ENCODE measurements around the gene NEUROD2.

Gene NEUROD2

DNA sequence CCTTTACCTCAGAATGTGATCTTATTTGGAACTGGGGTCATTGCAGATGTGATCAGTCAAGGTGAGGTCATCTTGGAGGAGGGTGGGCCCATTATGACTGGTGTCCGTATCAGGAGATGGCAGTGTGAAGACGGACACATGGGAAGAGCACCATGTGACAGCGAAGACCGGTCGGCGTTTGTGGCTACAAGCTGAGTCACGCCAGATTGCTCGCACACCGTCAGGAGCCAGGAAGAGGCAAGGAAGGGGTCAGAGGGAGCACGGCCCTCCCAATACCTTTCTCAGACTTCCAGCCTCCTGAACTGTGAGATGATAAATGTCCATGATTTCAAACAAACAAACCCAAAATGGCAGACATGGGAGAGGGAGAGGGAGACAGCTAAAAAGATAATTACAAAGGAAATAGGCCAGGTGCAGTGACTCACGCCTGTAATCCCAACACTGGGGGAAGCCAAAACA lies 42.4 kb upstream of the NEUROD2 start:
- TF ChIP-seq, protein P1, sequence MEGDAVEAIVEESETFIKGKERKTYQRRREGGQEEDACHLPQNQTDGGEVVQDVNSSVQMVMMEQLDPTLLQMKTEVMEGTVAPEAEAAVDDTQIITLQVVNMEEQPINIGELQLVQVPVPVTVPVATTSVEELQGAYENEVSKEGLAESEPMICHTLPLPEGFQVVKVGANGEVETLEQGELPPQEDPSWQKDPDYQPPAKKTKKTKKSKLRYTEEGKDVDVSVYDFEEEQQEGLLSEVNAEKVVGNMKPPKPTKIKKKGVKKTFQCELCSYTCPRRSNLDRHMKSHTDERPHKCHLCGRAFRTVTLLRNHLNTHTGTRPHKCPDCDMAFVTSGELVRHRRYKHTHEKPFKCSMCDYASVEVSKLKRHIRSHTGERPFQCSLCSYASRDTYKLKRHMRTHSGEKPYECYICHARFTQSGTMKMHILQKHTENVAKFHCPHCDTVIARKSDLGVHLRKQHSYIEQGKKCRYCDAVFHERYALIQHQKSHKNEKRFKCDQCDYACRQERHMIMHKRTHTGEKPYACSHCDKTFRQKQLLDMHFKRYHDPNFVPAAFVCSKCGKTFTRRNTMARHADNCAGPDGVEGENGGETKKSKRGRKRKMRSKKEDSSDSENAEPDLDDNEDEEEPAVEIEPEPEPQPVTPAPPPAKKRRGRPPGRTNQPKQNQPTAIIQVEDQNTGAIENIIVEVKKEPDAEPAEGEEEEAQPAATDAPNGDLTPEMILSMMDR (IDR thresholded peaks at IDR 0.05; ENCODE audit: low read depth, low read length, missing control alignments) = no peak
- no peak for DNase-seq (ENCODE audit: low read depth)
- H3K4me3 ChIP-seq (ENCODE audit: low read depth, low read length) = no peak overlapping the region

DNA sequence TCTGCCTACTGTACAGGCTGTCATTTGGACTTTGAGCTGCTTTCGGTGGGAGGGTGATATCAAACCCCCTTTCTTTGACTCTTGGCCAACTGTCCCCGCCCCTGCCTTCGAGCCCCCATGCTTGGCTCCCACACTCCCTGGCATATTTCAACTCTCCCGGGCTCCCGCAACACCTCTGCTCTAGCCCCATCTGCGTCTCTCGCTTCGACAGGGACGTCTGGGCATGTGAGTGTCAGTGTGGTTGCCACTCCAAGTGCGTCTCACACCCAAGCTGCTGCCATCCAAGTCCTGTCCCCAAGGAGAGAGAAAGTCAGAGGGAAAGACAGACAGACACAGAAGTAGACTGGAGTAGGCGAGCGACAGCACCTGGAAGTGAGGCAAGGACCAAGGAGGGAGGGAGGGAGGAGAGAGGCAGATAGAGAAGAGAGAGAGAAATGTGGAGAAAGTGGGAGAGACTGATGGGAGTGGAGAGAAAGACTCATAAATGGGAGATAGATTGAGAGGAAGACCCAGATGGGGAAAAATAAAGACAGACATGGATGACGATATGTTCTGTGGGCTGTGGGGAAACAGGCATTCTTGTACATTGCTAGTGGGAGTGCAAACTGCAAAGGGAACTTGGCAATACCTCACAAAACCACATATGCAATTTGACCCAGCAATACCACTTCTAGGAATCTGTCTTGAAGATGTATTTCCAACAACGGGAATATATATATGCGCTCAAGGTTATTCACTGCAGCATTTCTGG lies 41.1 kb upstream of the NEUROD2 start:
- DNase-seq (ENCODE audit: low read depth) = no peak
- TF ChIP-seq, protein P1 (IDR thresholded peaks at IDR 0.05; ENCODE audit: low read depth, low read length, missing control alignments) = no peak
- H3K4me3 ChIP-seq (ENCODE audit: low read depth, low read length) = no peak overlapping the region

DNA sequence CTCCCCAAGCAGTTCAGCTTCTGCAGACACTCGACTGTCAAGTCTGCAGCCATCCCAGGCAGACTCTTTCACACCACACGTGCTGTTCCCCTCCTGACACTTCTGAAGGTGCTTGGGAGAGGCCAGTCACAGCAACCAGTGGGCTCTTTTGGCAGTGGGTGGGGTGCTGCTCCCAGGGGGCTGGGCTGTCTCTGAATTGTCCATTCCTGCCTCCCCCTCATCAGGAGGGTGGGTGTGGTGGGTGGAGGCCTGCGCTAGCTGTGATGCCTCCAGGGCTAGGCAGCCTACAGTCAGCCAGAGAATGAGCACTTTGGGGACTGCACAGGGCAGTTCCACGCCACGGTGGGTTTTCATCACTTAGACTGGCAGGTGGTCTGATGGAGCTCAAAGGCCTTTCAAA lies 39.5 kb upstream of the NEUROD2 start:
- no peak for DNase-seq (ENCODE audit: low read depth)
- TF ChIP-seq, protein P1 (IDR thresholded peaks at IDR 0.05; ENCODE audit: low read depth, low read length, missing control alignments) = no peak
- no peak overlapping the region for H3K4me3 ChIP-seq (ENCODE audit: low read depth, low read length)

DNA sequence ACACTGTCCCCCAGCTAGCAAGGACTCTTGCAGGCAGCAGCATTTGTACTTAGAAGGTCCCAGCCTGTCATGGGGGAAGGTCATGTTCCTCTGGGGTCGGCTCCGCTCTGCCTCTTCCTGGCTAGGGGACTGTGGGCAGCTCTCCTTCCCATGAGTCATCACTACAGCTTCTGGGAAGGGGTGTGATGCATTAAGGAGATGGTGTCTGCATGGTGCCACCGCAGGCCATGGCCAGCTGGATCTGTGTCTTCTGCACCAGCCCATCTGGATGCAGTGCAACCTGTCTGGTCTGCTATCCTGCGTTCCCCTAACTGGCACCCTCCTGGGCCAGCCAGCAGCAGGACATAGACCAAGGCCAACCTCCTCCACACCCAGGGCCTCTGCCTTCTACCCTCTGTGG lies 35.6 kb upstream of the NEUROD2 start:
- TF ChIP-seq, protein P1 (IDR thresholded peaks at IDR 0.05; ENCODE audit: low read depth, low read length, missing control alignments) = no peak
- no peak for DNase-seq (ENCODE audit: low read depth)
- H3K4me3 ChIP-seq (ENCODE audit: low read depth, low read length) = no peak overlapping the region

DNA sequence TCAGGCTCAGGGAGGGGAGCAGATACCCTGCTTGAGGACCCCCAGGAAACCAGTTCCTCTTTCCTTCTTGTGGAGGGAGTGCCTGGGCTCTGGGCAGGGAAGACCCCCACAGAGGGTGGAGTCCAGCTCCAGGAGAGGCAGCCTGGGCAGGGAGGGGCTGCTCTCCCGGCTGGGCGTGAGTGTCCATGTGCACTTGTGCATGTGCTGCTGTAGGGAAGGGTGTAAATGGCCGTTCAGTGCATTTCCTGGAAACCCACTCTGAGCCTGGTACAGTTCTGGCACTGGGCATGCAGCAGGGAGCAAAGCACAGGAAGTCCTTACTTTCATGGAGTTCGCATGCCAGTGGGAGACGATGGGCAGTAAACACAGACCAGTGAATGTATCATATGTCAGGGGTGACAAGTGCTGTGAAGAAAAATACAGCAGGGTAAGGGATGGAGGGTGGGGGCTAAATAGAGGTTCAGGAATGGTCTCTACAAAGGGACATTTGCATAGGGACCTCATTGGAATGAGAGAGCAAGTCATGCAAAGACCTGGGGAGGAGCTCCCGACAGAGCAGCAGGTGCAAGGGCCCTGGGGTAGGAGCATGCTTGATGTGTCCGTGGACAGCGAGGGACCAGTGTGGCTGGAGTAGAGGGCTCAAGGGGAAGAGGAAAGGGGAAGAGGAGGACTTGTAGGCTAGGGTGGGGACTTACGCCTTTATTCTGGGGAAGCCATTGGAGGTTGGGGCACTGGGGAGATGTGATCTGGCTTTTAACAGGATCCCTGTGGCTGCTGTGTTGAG lies 34.8 kb upstream of the NEUROD2 start:
- no peak for DNase-seq (ENCODE audit: low read depth)
- H3K4me3 ChIP-seq (ENCODE audit: low read depth, low read length) = no peak overlapping the region
- TF ChIP-seq, protein P1 (IDR thresholded peaks at IDR 0.05; ENCODE audit: low read depth, low read length, missing control alignments) = no peak

DNA sequence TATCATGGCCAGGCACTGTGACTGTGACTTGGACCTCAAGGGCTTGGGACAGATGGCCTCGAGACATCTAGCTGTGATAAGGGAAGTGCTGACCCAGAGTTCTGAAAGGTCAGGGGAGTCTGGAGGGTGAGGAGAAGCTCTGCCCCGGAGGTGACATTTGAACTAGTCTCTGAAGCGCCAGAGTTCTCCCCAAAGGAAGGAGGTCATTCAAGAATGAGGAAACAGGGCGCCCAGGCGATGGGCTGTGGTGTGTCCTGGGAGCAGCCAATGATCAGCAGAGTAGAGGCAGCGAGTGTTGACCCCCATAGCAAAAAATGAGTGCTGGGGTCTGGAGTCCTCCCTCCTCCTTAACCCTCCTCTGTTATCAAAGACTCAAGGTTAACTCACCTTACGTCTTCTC lies 34.2 kb upstream of the NEUROD2 start:
- no peak for DNase-seq (ENCODE audit: low read depth)
- TF ChIP-seq, protein P1 (IDR thresholded peaks at IDR 0.05; ENCODE audit: low read depth, low read length, missing control alignments) = no peak

More for the DNA sequence above, 34.2 kb upstream of the NEUROD2 start:
- H3K4me3 ChIP-seq (ENCODE audit: low read depth, low read length) = no peak overlapping the region
